HCT116 (cell line): ENCODE measurements around the gene SETD6. TPM values are rescaled to one million over a fixed set of nuclear protein-coding genes. Genes with fewer than 3 reads are reported as not detected.

Source experiments
- ATAC-seq: fragments of 200-7000 bp; cut with Tn5 transposase; 2 replicates; pipeline ENCODE4 v1.9.1; 2020; ENCODE audit warnings: mild to moderate bottlenecking, moderate library complexity
- BruUV-seq: library from RNA; stranded (reverse); fragments of 400-500 nt; replicated peaks from 2 replicates; lab custom pipeline; 2021; lab: Mats Ljungman, UMichigan
- CTCF ChIA-PET: fragments of 300-600 bp; sonication (Branson Sonifier 250); formaldehyde crosslinking; loops from one replicate; lab custom pipeline; 2021; ENCODE audit warnings: antibody characterized with exemption; lab: Charles Lee
- POLR2A ChIA-PET: fragments of 300-600, 350-600 bp; sonication (Branson Sonifier 250); formaldehyde crosslinking; loops from one replicate; lab custom pipeline; 2021; ENCODE audit warnings: antibody characterized with exemption; lab: Charles Lee
- RAD21 ChIA-PET, 2 experiments: fragments of 300-600 bp; sonication (Branson Sonifier 250); formaldehyde crosslinking; loops; one replicate each; lab custom pipeline; 2023; ENCODE audit warnings: low total read pairs in 2 of 2; ENCODE audit not compliant: uncharacterized antibody in 2 of 2, unreplicated experiment in 2 of 2, low non-redundant PET in 1 of 2; lab: Charles Lee
- DNase-seq: peaks from one replicate; pipeline ENCODE4 v3.0.0-alpha.2; 2010; ENCODE audit warnings: low read depth, low spot score
- H2AFZ ChIP-seq: fragments of 200-600 bp; shearing (Covaris generic), sonication (generic); 2 replicates; pipeline ENCODE4 v1.6.1; 2017; ENCODE audit warnings: low read depth, mixed run types, mixed read lengths, antibody characterized with exemption, low read length; ENCODE audit not compliant: poor library complexity, severe bottlenecking
- H3K27ac ChIP-seq: 2 replicates; pipeline ENCODE4 v1.5.1; 2012; ENCODE audit warnings: low read depth, low read length
- H3K27me3 ChIP-seq: fragments of 200-600 bp; sonication (generic); 2 replicates; pipeline ENCODE4 v1.6.1; 2016; ENCODE audit warnings: mixed run types, low read length, mixed read lengths; ENCODE audit not compliant: insufficient read depth
- H3K36me3 ChIP-seq, 2 experiments: fragments of 200-500 bp in 1 of 2; fragments of 200-600 bp in 1 of 2; sonication (Bioruptor generic) in 1 of 2; sonication (generic) in 1 of 2; 2 replicates each; pipeline versions ENCODE4 v1.5.1 to v1.6.1; 2014 to 2016; ENCODE audit warnings: low read length in 2 of 2, inconsistent platforms in 1 of 2, mixed read lengths in 1 of 2, mixed run types in 1 of 2; ENCODE audit not compliant: insufficient read depth in 2 of 2, control insufficient read depth in 1 of 2
- H3K4me1 ChIP-seq, 2 experiments: fragments of 200-600 bp in 1 of 2; sonication (generic) in 1 of 2; 2 replicates each; pipeline versions ENCODE4 v1.5.1 to v1.6.1; 2012 to 2017; ENCODE audit warnings: low read length in 2 of 2, inconsistent platforms in 1 of 2, mild to moderate bottlenecking in 1 of 2, mixed read lengths in 1 of 2, mixed run types in 1 of 2, moderate library complexity in 1 of 2; ENCODE audit not compliant: insufficient read depth in 2 of 2, control insufficient read depth in 1 of 2
- H3K4me2 ChIP-seq: fragments of 200-600 bp; sonication (generic); 2 replicates; pipeline ENCODE4 v1.6.1; 2017; ENCODE audit warnings: mixed run types, low read length, mixed read lengths
- H3K4me3 ChIP-seq, 2 experiments: fragments of 200-600 bp in 1 of 2; sonication (generic) in 1 of 2; replicated peaks in 1 of 2; 2 replicates each; pipeline ENCODE4 v1.5.1; 2011 to 2016; ENCODE audit warnings: low read length in 2 of 2, control low read depth in 1 of 2, low read depth in 1 of 2, mild to moderate bottlenecking in 1 of 2, mixed read lengths in 1 of 2, mixed run types in 1 of 2
- H3K79me2 ChIP-seq: fragments of 200-600 bp; sonication (generic); 2 replicates; pipeline ENCODE4 v1.6.1; 2017; ENCODE audit warnings: mild to moderate bottlenecking, mixed run types, low read length, moderate library complexity, mixed read lengths; ENCODE audit not compliant: insufficient read depth
- H3K9ac ChIP-seq: fragments of 200-600 bp; sonication (generic); 2 replicates; pipeline ENCODE4 v1.6.1; 2016; ENCODE audit warnings: low read length, mixed read lengths
- H3K9me2 ChIP-seq: fragments of 200-600 bp; sonication (generic), shearing (Covaris generic); 2 replicates; pipeline ENCODE4 v1.6.1; 2017; ENCODE audit warnings: mixed run types, mild to moderate bottlenecking, moderate library complexity; ENCODE audit not compliant: insufficient read depth
- H3K9me3 ChIP-seq, 2 experiments: fragments of 200-500 bp in 1 of 2; fragments of 200-600 bp in 1 of 2; sonication (Bioruptor generic) in 1 of 2; sonication (generic) in 1 of 2; 2 replicates each; pipeline ENCODE4 v1.6.1; 2014 to 2017; ENCODE audit warnings: low read length in 2 of 2, mixed read lengths in 2 of 2, inconsistent platforms in 1 of 2, low read depth in 1 of 2, mild to moderate bottlenecking in 1 of 2, mixed run types in 1 of 2, moderate library complexity in 1 of 2; ENCODE audit not compliant: control insufficient read depth in 1 of 2, insufficient read depth in 1 of 2
- H4K20me1 ChIP-seq: fragments of 200-600 bp; sonication (generic), shearing (Covaris generic); 2 replicates; pipeline ENCODE4 v1.6.1; 2017; ENCODE audit warnings: mixed run types, mild to moderate bottlenecking, moderate library complexity; ENCODE audit not compliant: insufficient read depth
- POLR2A ChIP-seq: IDR thresholded peaks from 2 replicates; pipeline ENCODE4 v1.7.0; 2011; ENCODE audit warnings: borderline replicate concordance; ENCODE audit not compliant: insufficient read depth, insufficient read length; ENCODE audit errors: extremely low read depth
- REST ChIP-seq: IDR thresholded peaks from 2 replicates; pipeline ENCODE4 v1.6.1; 2012; ENCODE audit warnings: low read depth
- SP1 ChIP-seq: IDR thresholded peaks from 2 replicates; pipeline ENCODE4 v1.6.1; 2012; ENCODE audit warnings: low read depth
- intact Hi-C: fragments of 100-400 bp; cut with micrococcal nuclease; formaldehyde crosslinking; loops from 2 replicates; pipeline ENCODE4 v1.10.0; 2022
- total RNA-seq: library from RNA; stranded (reverse); gene quantifications from one replicate; pipeline ENCODE4 v1.2.1, GENCODE V29; 2021; ENCODE audit not compliant: unreplicated experiment

SETD6 gene
- total RNA-seq, 1 experiment from 2014 or later, result 26.6 TPM

- RAD21 ChIA-PET, result interaction anchor here in 1 of 2 experiments (0.5 kb wide), 1 partner anchor 40 kb away, joined by 5 read pairs; no protein-coding TSS in a partner anchor
- CTCF ChIA-PET, result no interaction called here
- no peak for DNase-seq
These were observed 49.5 kb upstream of the SETD6 start for GRCh38 chr16:58465817-58466216.

More at GRCh38 chr16:58465817-58466216, 49.5 kb upstream of the SETD6 start:
- no peak overlapping the region for H3K4me2 ChIP-seq
- TF ChIP-seq POLR2A, result no peak
- no peak for TF ChIP-seq SP1
- TF ChIP-seq REST, result no peak
- TF ChIP-seq, all 23 proteins: peak for 0
- H3K27ac ChIP-seq, result no peak overlapping the region
- H3K4me1 ChIP-seq, result peaks cover 3 to 16% of the 10 kb centered on the region in 2 experiments; a peak in 2 of 4 replicates
- H2AFZ ChIP-seq, result no peak overlapping the region
- H3K9me3 ChIP-seq, result no peaks in the 10 kb centered on the region
- POLR2A ChIA-PET, result no interaction called here
- no peaks in the 10 kb centered on the region for H3K27me3 ChIP-seq
- BruUV-seq, result no TSS peak
- no peaks in the 10 kb centered on the region for H4K20me1 ChIP-seq
- no peaks in the 10 kb centered on the region for H3K79me2 ChIP-seq
- no peak overlapping the region for H3K4me3 ChIP-seq
- no peak overlapping the region for H3K9ac ChIP-seq
- no peaks in the 10 kb centered on the region for H3K9me2 ChIP-seq
- intact Hi-C loops, result no loop called here
- no peak for ATAC-seq
- no peaks in the 10 kb centered on the region for H3K36me3 ChIP-seq
